Measurements from ENCODE around the gene THBS3. TPM values are rescaled to one million over a fixed set of nuclear protein-coding genes. Genes with fewer than 3 reads are reported as not detected.

The THBS3 gene
- total and polyA plus RNA-seq, 9 of the 15 experiments (the other 6 are each of a cell fraction or from before 2014, with no cell fraction given) = 0.59 to 8.3 (median 3.2) TPM

- TF ChIP-seq RBM17 (IDR thresholded peaks at IDR 0.05; ENCODE audit: borderline replicate concordance, low read depth, low read length) = no peak
- TF ChIP-seq BCOR (IDR thresholded peaks at IDR 0.05) = peak; percentile 10; the same call in 1 of the 2 replicates
- no peak for TF ChIP-seq TCF7 (IDR thresholded peaks at IDR 0.05; ENCODE audit: borderline replicate concordance)
- no peak for TF ChIP-seq ZNF124 (CRISPR knock-in tag; IDR thresholded peaks at IDR 0.05)
- TF ChIP-seq VEZF1 (CRISPR knock-in tag; IDR thresholded peaks at IDR 0.05) = peak; percentile 77
- 0 out of 4 replicates have a peak, but pooled peaks of 1 of the 2 experiments have one; percentile 69 for TF ChIP-seq SRF (CRISPR knock-in tag; IDR thresholded peaks at IDR 0.05)
- TF ChIP-seq, protein P1, sequence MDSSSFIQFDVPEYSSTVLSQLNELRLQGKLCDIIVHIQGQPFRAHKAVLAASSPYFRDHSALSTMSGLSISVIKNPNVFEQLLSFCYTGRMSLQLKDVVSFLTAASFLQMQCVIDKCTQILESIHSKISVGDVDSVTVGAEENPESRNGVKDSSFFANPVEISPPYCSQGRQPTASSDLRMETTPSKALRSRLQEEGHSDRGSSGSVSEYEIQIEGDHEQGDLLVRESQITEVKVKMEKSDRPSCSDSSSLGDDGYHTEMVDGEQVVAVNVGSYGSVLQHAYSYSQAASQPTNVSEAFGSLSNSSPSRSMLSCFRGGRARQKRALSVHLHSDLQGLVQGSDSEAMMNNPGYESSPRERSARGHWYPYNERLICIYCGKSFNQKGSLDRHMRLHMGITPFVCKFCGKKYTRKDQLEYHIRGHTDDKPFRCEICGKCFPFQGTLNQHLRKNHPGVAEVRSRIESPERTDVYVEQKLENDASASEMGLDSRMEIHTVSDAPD (CRISPR knock-in tag; IDR thresholded peaks at IDR 0.05) = no peak
- TF ChIP-seq ATF3 (IDR thresholded peaks at IDR 0.05) = peak; percentile 45; the same call in 1 of the 2 replicates
- no peak for TF ChIP-seq ATF3 (CRISPR knock-in tag; conservative IDR thresholded peaks at IDR 0.05)
- TF ChIP-seq MIER1 (IDR thresholded peaks at IDR 0.05; ENCODE audit: low read depth) = no peak
- no peak for TF ChIP-seq CBFB (CRISPR knock-in tag; IDR thresholded peaks at IDR 0.05)
- TF ChIP-seq CBX1 (IDR thresholded peaks at IDR 0.05; ENCODE audit: low read depth) = no peak
- TF ChIP-seq ZKSCAN3 (CRISPR knock-in tag; IDR thresholded peaks at IDR 0.05) = no peak
- TF ChIP-seq MCM3 (IDR thresholded peaks at IDR 0.05) = no peak
- no peak for TF ChIP-seq PYGO2 (tag; IDR thresholded peaks at IDR 0.05)
- TF ChIP-seq PTRF (tag; IDR thresholded peaks at IDR 0.05) = no peak
- no peak for TF ChIP-seq MBD2 (IDR thresholded peaks at IDR 0.05; ENCODE audit: borderline replicate concordance, low read depth)
- no peak for TF ChIP-seq SMARCC2 (IDR thresholded peaks at IDR 0.05; ENCODE audit: low read depth)
- TF ChIP-seq CBFA2T3 (IDR thresholded peaks at IDR 0.05) = no peak
- TF ChIP-seq, protein P2, sequence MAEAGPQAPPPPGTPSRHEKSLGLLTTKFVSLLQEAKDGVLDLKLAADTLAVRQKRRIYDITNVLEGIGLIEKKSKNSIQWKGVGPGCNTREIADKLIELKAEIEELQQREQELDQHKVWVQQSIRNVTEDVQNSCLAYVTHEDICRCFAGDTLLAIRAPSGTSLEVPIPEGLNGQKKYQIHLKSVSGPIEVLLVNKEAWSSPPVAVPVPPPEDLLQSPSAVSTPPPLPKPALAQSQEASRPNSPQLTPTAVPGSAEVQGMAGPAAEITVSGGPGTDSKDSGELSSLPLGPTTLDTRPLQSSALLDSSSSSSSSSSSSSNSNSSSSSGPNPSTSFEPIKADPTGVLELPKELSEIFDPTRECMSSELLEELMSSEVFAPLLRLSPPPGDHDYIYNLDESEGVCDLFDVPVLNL (CRISPR knock-in tag; IDR thresholded peaks at IDR 0.05; ENCODE audit: low read depth) = no peak
- TF ChIP-seq EZH2 (IDR thresholded peaks at IDR 0.05; ENCODE audit: borderline replicate concordance, low read depth, low read length) = no peak
These were observed 40.3 kb downstream of the THBS3 start (continued) for GRCh38 chr1:155167166-155168104.
